GM21717 (cell line): ENCODE data around the gene BRAF.
A peak's percentile ranks its signal among the peaks of the same experiment; 100 is the strongest.
"Not testable (repeated sequence)": the region's sequence is repeated elsewhere in the genome, so short reads cannot be mapped to it uniquely, and the experiment has no call there.

Source experiments
- ATAC-seq: cut with Tn5 transposase; IDR thresholded peaks from one replicate; pipeline ENCODE4 v1.9.1; 2021; ENCODE audit warnings: mild to moderate bottlenecking, moderate library complexity; ENCODE audit not compliant: unreplicated experiment

The BRAF gene

GRCh38 chr7:140881507-140882228 lies 43.1 kb downstream of the BRAF start:
- peak; percentile 57 for ATAC-seq

GRCh38 chr7:140877249-140877524 lies 47.5 kb downstream of the BRAF start:
- ATAC-seq = no peak

DNA sequence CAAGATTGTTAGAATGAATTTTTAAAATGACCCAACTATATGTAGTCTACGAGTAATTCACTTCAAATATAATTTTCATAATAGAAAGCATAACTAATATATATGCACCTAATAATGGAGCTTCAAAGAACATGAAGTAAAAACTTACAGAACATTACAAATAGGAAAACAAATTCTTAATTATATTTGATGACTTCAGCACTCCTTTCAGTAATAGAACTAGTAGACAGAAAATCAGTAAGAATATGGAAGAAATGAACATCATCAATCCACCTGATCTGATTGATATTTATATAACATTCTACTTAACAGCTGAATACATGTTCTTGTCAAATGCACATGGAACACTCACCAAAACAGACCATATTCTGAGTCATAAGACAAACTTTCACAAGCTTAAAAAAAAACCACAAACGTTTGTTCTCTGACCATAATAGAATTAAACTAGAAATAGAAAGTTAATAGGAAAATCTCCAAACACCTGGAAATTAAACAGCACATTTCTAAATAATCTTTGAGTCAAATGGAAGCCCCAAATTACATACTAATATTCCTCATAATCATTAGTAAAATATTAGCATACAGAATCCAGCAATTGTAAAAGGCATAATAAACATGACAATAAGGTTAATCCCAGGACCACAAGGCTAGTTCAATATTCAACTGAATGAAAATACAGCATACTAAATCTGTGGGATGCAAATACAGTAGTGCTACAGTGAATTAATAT lies 48.0 kb downstream of the BRAF start:
- ATAC-seq = peak; percentile 84

- no peak for ATAC-seq
These were observed 51.3 kb downstream of the BRAF start for GRCh38 chr7:140873434-140873833.

DNA sequence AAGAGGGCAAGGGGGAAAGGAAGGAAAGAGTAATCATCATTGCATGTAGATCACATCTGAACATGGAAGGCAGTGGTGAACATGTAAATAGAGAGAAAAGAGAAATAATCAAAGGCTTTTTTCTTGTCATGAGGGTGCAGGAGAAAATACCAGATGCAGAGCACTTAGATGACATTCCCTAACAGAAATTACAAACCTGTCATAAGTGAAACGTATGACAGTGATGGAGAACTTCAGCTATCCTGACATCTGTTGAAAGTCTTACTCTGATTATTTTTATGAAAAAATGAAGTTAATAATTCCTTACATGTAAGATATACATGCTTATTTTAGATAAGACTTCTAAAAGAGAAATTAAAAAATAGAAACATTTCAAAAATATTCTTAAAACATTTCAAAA lies 54.7 kb downstream of the BRAF start:
- no peak for ATAC-seq

GRCh38 chr7:140869430-140869829 lies 55.3 kb downstream of the BRAF start:
- ATAC-seq = no peak

- no peak for ATAC-seq
These were observed 57.0 kb downstream of the BRAF start for GRCh38 chr7:140867467-140868462.

DNA sequence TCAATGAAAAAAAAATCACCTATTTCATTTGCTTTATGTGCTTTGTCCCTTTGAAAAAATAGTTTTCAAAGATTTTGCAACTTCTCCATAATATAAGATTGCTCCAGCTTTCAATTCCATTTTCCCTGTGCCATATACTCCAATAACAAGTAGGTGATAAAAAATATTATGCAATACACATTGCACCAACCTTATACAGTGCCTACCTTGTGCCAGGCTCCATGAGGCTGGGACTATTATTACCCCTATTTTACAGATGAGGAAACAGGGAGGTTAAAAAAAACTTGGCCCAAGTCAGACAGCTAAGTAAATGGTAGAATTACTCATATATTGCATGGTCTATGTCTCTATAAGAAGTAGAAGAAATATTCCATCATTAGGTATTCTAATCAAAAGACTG lies 57.8 kb downstream of the BRAF start:
- ATAC-seq = no peak

GRCh38 chr7:140864732-140865131 lies 60.0 kb downstream of the BRAF start:
- ATAC-seq = no peak

- ATAC-seq = no peak
These were observed 60.9 kb downstream of the BRAF start for GRCh38 chr7:140863867-140864266.

DNA sequence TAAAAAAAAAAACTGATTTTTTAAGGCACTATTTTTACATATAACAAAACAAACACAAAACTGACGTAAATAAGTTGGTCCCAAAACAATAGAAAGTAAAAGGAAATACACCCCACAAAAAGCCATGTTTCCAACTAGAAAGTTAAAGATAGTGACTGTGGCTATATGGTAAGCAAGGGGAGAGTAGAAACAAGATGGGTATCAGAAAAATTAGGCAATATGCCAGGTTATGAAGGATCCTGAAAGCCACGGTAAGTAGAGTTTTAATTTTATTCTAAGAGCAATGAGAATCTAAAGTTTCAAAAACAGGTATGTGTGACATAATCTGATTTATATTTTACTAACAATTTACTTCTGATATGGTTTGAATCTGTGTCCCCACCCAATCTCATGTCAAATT lies 61.5 kb downstream of the BRAF start:
- ATAC-seq = no peak

DNA sequence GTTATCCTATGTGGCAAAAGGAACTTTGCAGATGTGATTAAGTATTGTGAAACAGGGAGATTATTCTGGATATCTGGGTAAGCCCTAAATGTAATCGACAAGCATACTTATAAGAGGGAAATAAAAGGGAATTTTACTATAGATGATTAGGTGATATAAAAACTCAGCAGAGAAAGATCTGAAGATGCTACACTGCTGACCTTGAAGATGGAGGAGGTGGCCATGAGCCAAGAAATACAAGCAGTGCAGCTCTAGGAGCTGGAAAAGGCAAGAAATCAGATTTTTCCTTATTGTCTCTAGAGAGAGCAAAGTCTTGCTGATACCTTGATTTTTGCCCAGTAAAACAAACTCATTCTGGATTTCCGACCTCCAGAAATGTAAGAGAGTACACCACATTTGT lies 67.7 kb downstream of the BRAF start:
- ATAC-seq = no peak

DNA sequence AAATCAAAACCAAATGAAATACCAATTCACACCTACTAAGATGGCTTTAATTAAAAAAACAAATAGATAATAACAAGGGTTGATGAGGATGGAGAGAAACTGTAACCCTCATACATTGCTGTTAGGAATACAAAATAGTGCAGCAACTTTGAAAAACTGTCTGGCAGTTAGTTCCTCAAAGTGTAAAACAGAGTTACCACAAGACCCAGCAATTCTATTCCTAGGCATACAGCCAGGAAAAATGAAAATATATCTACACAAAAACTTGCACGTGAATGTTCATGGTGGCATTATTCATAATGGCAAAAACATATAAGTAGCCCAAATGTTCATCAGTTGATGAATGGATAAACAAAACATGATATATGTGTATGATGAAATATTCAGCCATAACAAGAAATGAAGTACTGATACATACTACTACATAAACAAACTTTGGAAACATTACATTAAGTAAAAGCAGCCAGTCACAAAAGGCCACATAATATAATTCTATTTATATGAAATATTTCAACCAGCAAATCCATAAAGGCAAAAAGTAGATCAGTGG lies 83.5 kb downstream of the BRAF start:
- ATAC-seq = no peak

- ATAC-seq = no peak
These were observed 93.0 kb downstream of the BRAF start for GRCh38 chr7:140831724-140832123.

GRCh38 chr7:140829720-140830119 lies 95.0 kb downstream of the BRAF start:
- no peak for ATAC-seq

- no peak for ATAC-seq
These were observed 96.0 kb downstream of the BRAF start for GRCh38 chr7:140828741-140829140.

GRCh38 chr7:140817383-140817782 lies 107.3 kb downstream of the BRAF start:
- ATAC-seq = not testable (repeated sequence)

DNA sequence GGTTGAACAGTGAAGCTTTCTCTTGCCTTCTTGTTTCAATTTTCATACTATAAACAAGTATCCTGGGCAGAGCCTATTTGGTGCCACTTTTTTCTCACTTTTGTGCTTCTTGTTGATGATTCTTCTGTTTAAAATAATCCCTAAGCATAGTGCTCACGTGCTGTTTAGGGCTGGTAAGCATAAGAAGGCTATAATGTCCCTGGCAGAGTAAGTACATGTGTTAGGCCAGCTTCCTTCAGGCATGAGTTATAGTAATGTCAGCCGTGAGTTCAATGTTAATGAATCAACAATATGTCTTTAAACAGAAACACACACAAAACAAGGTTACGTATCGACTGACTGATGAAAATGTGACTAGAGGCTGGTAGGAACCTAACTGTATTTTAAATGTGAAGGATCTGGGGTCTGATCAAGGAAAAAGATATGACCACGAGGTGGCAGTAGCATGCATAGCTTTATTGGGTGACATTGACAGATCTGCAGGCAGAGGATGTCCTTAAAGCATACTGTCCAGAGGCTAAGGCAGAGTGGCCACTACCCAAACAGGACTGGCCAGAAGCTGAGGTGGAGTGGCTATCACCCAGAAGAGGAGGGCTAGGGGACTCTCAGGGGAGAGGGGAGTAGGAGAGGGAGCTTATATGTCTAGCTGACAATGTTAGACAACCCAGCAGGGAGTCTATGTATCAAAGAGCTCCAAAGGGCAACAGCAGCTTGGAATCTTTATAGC lies 113.7 kb downstream of the BRAF start:
- ATAC-seq = peak; percentile 69

DNA sequence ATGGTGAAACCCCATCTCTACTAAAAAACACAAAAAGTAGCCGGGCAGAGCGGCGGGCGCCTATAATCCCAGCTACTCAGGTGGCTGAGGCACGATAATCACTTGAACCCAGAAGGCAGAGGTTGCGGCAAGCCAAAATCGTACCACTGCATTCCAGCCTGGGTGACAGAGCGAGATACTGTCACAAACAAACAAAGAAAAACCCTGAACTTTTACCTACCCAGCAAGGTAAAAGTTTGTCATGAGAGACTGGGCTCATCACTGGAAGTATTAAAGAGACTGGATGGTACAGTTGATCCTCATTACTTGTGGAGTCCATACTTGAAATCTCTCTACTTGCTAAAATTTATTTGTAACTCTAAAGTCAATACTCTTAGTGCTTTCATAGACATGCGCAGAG lies 114.3 kb downstream of the BRAF start:
- ATAC-seq = no peak

GRCh38 chr7:140778975-140779374 lies 145.8 kb downstream of the BRAF start:
- no peak for ATAC-seq

GRCh38 chr7:140778568-140778967 lies 146.2 kb downstream of the BRAF start:
- ATAC-seq = no peak
